Activated CD8-positive, alpha-beta memory T cell treated with anti-CD3 and anti-CD28 coated beads for 24 hours (primary cell): ENCODE results near the gene CLDN7.

Experiments used
- DNase-seq: peaks from one replicate; pipeline ENCODE4 v3.0.0-alpha.2; 2020

The CLDN7 gene

GRCh38 chr17:7262192-7262934 is at the start of gene CLDN7:
TSS of gene CLDN7 (minus strand) at chr17:7262478. CDS start at chr17:7262043, 435 bp downstream.
- no peak for DNase-seq

DNA sequence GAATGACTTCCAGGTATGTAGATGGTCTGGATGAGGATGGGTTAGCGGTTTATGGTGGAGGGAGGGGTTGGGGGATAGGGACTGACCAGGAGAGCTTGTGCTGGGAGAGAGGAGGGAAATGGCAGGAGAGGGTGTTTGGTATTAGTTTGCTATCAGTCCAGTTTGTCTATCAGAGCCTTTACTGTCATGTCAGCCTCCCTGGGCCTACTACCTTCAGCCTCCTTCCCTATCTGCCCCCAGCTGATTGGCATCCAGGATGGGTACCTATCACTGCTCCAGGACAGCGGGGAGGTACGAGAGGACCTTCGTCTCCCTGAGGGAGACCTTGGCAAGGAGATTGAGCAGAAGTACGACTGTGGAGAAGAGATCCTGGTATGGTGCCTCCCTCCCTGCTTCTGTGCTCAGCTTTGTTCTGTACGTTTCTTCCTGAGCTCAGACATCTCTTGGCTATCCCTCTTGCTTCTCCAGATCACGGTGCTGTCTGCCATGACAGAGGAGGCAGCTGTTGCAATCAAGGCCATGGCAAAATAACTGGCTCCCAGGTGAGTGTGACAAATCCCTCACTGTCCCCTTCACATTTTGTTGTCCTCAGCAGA is 48.9 kb upstream of the CLDN7 start:
- no peak for DNase-seq

GRCh38 chr17:7309628-7310027 is 47.4 kb upstream of the CLDN7 start:
- no peak for DNase-seq

- peak; percentile 92 for DNase-seq
These were observed 46.6 kb upstream of the CLDN7 start for GRCh38 chr17:7308625-7309433.

DNA sequence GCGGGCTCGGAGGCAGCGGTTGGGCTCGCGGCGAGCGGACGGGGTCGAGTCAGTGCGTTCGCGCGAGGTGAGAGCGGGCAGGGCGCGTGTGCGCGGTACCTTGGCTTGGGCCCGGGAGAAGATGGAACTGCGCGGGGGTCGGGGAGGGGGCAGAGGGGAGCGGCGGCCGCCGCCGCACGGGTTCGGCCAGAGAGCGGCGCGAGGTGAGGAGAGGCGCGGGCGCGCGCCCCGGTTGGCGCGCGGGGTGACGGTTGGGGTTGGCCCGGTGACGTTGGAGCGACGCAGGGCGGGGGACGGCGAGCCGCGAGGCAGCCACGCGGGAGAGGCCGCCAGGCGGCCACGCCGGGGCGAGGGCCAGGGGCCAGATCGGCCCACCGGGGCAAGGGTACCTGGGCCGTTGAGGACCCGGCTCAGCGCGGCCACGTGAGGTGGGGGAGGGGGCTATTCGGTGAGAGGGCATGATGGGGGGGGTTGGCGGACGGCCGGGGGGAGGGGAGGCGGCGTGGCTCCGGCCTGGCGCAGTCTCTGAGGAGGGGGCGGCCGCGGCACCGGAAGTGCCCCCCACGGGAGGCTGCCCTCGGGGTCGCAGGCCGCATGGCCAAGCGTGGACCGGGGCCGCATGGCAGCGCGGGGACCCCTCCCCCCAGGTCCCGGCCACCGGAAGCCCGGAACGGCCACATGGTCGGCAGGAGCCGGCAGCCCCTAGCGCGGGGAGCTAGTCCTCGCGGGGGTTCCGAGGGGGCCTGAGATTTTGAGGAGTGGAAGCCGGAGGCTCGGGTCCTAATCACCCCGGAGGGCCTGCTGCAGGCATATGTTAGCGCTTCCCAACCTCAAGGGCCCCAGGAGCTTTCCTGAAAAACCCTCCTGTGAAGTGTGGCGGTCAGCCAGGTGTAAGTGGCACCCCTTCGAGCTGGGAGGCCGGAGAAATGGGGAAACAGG is 45.7 kb upstream of the CLDN7 start:
- DNase-seq, result peak; percentile 83

- DNase-seq, result peak; percentile 100
These were observed 44.8 kb upstream of the CLDN7 start, which contains the start of gene EIF5A for GRCh38 chr17:7306911-7307685. TSS of gene EIF5A (plus strand) at chr17:7307628. CDS start at chr17:7309636, 2,008 bp downstream.

GRCh38 chr17:7304179-7304578 is 41.9 kb upstream of the CLDN7 start:
- no peak for DNase-seq

DNA sequence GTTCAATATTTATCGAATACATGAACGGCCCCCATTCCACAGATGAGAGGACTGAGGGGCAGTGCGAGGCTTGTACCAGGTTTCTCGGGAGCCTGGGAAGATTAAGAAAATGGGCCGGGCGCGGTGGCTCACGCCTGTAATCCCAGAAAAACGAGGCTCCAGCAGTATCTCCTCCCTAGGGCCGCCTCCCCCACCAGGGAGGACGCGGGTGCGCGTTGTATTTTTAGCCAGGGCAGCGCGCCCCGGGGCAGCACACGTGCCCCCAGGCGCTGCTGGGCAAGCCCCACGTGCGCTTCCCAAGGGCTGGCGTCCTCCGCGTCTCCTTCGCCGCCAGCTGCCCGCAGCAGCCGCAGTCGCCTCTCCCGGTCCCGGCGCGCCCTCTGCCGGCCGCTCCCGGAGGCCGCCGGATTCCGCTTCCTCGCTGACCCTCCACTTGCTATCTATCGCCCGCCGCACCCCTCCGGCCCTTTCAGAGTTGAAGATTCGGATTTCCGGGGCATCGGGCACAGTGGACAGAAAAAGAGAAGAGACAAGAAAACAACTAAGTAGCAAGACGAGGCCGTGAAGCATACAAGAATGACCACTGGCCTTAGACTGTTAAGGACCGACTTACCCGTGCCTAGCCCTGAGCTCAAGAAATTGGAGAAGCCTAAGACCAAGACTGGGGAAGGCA is 34.0 kb upstream of the CLDN7 start:
- DNase-seq, result peak; percentile 90

DNA sequence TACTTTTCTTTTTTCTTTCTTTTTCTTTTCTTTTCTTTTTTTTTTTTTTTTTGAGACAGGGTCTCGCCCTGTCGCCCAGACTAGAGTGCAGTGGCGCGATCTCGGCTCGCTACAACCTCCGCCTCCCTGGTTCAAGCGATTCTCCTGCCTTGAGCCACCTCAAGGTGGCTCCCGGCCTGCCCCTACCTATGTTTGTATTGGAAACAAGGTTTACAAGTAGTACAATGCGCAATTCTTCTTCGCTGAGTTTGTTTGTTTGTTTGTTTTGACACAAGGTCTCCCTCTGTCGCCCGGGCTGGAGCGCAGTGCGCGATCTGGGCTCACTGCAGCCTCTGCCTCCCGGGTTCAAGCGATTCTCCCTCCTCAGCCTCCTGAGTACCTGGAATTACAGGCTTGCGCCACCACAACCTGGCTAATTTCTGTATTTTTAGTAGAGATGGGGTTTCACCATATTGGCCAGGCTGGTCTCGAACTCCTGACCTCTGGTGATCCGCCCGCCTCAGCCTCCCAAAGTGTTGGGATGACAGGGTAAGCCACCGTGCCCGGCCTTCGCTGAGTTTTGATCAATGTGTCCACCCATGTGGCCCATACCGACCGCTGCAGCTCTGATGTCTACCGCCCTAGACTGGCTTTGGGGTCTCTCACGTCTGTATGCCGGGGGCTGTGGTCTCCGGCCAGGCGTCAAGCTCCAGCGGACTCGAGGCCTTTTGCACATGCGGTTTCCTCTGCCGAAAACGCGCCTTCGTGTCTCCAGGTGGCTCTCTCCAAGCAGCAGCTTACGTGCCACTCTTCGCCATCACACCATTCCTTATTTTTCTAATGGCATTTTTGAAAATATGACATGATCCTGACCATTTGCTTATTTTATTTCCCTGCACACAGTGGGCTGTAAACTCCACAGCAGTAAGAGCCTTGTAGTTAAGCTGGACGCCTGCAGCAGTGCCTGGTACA is 33.2 kb upstream of the CLDN7 start:
- DNase-seq, result no peak

GRCh38 chr17:7294614-7295153 is 32.4 kb upstream of the CLDN7 start, which contains the start of gene YBX2:
TSS of gene YBX2 (minus strand) at chr17:7294639. CDS start at chr17:7294500, 139 bp downstream.
- DNase-seq, result peak; percentile 86

DNA sequence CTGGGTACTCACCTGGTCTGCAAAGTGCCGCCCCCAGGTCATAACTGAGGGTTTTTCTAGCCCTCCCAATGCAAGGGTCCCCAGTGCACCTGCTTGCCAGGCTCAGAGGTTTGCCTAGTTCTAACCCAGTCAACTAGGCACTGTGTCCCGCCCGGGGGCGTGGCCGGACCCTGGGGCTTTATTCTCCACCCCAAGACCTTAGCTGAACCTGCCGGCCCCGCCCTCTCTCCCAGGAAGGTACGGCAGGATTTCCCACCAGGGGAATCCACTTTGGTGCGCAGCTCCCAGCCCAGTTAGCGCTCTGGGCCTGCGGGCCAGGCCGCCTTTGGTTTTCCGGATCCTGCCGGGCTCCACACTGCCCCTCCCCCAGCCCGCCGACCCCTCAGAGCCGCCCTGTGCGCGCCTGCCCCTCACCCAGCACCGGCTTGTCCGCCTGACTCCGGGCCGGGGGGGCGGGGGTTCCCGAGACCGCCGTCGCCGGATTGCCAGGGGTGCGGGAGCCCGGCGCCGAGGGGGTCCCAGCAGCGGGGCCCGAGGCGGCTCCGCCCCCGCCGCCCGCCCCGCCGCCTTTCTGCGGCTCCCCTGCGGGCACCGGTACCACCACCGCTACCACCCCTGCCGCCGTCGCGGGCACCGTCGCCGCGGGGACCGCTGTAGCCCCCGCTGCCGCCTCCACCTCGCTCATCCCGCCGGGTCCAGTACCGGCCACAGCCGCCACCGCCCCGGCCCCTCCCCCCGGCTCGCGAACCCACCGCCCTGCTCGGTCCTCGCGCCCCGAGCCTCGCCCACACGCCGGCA is 31.7 kb upstream of the CLDN7 start:
- no peak for DNase-seq

DNA sequence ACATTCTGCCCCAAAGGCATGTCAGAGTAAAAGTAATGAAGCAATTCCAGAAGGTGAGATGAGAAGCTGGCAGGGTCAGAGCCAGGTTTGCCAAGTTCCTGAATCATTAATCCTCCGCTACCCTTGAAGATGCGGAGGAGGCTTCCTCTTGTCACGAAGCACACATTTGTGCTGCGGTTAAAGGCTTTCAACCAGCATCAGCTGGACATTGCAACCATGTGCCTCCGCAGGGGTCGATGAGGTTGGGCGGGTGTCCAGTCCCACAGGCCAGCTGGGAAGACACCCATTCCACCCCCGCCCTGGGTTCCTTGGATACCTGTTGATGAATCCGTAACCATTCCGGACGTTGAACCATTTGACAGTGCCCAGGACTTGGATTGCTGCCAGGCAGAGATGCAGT is 30.9 kb upstream of the CLDN7 start:
- no peak for DNase-seq

GRCh38 chr17:7292729-7293128 is 30.5 kb upstream of the CLDN7 start:
- no peak for DNase-seq

DNA sequence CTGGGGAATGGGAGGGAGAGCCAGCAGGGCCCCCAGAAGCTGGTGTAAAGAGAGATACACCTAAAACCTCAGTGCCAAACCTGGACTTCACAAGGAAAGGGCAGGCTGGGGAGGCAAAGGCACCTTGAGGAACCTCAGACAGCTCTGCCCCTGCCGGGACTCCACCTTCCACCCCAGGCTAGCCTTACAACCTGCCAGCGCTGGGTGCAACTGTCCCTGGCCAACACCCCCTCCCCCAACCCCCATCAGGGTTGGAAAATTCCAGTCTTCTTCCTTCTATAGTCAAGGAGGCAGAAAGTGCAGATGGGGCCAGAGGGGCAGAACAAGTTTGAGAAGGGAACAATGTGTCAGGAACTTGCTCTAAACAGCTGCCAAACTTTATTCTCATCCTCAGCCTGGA is 29.9 kb upstream of the CLDN7 start:
- DNase-seq, result no peak

- DNase-seq, result no peak
These were observed 28.4 kb upstream of the CLDN7 start for GRCh38 chr17:7290685-7291084.

DNA sequence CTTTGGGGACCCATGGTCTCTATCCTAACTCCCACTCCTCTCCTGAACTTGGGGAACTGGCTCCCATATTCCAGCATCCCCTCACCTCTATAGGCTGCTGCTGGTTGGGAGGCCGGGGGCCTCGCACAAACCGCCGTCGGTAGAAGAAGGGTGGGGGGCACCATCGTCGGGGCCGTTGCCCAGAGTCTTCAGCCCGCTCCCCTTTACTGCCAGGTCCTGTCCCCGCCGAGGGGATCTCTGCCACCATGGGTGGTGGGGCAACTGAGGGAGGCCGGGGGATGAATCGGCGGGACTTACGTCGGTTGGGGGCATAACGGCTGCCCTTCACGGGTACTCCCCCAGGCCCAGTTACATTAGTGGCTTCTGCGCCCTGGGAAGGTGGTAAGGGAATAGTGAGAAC is 27.9 kb upstream of the CLDN7 start:
- no peak for DNase-seq

GRCh38 chr17:7289256-7290032 is 27.2 kb upstream of the CLDN7 start:
- no peak for DNase-seq

DNA sequence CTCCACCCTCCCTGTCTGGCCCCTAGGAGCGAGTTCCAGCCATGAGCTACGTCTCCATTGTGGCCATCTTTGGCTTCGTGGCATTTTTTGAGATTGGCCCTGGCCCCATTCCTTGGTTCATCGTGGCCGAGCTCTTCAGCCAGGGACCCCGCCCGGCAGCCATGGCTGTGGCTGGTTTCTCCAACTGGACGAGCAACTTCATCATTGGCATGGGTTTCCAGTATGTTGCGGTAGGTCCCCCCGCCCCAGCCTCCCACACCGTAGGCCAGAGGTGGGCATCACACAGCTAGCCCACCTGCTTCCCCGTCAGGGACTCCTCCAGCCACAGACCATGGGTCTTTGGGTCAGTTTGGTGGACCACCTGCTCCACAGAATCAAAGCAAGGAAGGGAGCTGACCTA is 23.4 kb upstream of the CLDN7 start:
- DNase-seq, result no peak
